Measurements from ENCODE around the gene PNPLA8.

GRCh38 chr7:108452707-108453106 is 73.2 kb downstream of the PNPLA8 start:
- TF ChIP-seq, protein P1, sequence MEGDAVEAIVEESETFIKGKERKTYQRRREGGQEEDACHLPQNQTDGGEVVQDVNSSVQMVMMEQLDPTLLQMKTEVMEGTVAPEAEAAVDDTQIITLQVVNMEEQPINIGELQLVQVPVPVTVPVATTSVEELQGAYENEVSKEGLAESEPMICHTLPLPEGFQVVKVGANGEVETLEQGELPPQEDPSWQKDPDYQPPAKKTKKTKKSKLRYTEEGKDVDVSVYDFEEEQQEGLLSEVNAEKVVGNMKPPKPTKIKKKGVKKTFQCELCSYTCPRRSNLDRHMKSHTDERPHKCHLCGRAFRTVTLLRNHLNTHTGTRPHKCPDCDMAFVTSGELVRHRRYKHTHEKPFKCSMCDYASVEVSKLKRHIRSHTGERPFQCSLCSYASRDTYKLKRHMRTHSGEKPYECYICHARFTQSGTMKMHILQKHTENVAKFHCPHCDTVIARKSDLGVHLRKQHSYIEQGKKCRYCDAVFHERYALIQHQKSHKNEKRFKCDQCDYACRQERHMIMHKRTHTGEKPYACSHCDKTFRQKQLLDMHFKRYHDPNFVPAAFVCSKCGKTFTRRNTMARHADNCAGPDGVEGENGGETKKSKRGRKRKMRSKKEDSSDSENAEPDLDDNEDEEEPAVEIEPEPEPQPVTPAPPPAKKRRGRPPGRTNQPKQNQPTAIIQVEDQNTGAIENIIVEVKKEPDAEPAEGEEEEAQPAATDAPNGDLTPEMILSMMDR (IDR thresholded peaks at IDR 0.05) = peak; percentile 21 to 58 (median 30)
- TF ChIP-seq POLR2A (IDR thresholded peaks at IDR 0.05) = no peak

Measured in tibial nerve (tissue), 3 donors.